Measurements from ENCODE around the gene VEGFC.

The VEGFC gene, protein sequence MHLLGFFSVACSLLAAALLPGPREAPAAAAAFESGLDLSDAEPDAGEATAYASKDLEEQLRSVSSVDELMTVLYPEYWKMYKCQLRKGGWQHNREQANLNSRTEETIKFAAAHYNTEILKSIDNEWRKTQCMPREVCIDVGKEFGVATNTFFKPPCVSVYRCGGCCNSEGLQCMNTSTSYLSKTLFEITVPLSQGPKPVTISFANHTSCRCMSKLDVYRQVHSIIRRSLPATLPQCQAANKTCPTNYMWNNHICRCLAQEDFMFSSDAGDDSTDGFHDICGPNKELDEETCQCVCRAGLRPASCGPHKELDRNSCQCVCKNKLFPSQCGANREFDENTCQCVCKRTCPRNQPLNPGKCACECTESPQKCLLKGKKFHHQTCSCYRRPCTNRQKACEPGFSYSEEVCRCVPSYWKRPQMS

DNA sequence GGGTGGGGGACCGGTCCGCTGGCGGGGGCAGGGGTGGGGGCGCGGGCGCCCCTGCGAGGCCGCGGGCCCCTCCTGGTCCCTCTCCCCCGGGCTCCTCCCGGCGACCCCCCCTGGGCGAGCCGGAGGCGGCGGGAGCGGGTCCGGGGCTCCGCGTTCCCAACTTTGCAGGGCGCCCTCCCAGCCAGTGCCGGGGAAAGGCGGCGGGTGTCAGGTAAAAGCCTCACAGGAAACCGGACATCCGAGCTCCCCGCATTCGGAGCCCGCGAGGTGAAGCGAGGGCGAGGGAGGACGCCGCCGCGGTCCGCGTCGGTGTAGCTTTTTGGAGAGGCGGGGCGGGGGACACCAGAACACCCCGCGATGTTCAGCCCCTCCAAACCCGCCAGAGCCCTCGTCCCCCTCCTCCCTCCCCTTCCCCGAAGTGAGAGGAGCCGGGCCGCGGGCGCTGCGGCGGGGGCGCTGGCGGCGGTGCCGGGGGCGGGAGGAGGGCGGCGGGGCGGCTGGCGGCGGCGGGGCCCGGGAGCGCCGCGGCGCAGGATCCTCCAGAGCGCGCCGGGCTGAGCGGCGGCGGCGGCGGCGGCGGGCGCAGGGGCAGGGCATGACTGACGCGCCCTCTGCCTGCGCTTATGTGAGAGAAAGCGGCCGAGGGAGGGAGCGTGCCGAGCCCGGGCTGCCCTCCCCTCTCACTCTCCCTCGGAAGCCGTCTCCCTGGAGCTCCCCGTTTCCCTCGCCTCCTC, at the start of gene VEGFC:
TSS of gene VEGFC (minus strand) at position 597 of the 734 bp plus-strand sequence. CDS start 611 bp downstream, outside the sequence.
- peak; percentile 65 for DNase-seq

GRCh38 chr4:176841711-176842112, 49.0 kb upstream of the VEGFC start:
- DNase-seq = no peak

GRCh38 chr4:176840166-176840565, 47.4 kb upstream of the VEGFC start:
- no peak for DNase-seq

GRCh38 chr4:176839656-176840055, 46.9 kb upstream of the VEGFC start:
- no peak for DNase-seq

DNA sequence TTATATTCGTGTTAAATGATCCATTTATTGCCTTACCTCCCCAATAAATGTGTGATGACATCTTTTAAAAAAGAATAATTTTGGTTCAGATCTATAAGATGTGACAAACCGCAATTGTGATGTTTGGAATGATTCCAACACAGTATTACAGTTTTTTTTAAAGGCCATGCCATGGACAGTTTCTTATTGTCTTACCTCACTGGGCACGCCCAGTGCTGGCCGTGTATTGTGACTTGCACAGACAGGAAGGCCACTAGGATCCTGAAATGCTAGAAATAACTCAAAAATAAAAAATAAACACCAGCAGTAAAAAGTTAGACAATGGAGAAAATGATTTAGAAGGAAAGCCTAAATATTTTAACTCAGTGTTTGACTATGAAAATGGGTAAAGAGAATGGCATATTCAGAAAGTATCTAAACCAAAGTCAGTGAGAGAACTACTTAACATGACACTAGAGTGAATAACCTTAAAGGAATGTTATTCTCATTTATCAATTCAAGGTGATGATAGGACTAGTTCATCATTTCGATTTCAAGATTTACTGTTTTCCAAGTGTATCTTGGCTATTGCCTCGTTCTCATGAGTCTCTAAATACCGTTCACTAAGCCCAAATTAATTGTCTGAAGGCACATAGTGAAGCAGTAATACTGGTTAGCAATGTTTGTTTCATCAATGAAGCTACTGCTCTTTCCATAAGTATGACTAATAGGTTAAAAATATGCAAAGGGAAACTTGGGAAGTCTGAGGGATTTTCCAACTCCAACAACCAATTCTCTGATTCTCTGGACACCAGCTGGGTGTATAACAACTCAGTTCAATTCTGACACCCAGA, 46.1 kb upstream of the VEGFC start:
- no peak for DNase-seq

DNA sequence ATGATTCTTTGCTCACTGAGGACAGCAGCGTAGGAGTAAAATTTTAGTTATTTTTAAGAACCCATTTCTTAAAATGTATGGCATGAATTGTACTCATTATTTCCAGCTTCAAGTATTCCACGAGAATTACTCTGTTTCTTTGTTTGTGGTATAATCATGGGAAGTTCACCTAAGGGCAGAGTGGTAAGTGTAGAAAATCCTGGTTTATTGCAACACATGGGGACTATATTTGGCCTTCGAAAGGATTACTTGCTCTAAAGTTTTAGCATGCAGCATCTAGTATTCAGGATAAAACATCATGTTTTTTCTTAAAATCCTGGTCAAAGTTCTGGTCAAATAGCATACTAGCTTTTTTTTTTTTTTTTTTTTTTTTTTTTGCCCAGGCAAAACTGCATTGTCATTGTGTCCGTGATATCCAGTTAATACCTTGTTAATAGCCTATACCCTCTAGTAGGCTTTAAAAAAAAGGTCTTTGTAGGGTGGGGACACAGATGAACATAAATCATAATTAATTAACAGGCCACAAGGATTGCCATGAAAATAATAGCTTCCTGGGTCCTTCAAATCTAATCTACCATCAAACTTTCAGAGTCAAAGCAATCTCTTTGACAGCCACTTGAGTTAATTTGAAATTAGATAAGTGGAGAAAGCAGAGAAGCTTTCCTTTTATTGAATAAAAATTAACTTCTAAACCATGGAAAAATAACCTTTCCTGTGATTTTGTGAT, 44.6 kb upstream of the VEGFC start:
- no peak for DNase-seq

DNA sequence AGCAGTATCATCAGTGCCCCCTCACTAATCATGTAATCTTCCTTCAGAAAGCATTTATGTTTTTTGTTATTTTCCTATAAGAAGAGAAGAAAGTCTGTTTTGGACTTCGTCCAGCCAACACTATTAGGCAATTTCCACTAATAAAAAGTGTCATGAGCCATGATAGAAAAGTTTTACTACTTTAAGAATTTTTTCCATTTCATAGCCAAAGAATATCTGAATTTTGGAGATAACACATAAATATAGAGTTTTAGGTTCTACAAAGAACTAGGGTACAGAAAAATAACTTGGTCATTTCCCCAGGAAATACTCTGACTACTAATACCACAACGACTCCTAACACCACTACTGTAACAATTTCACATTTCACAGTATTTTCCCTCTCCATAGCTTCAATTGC, 41.8 kb upstream of the VEGFC start:
- no peak for DNase-seq

DNA sequence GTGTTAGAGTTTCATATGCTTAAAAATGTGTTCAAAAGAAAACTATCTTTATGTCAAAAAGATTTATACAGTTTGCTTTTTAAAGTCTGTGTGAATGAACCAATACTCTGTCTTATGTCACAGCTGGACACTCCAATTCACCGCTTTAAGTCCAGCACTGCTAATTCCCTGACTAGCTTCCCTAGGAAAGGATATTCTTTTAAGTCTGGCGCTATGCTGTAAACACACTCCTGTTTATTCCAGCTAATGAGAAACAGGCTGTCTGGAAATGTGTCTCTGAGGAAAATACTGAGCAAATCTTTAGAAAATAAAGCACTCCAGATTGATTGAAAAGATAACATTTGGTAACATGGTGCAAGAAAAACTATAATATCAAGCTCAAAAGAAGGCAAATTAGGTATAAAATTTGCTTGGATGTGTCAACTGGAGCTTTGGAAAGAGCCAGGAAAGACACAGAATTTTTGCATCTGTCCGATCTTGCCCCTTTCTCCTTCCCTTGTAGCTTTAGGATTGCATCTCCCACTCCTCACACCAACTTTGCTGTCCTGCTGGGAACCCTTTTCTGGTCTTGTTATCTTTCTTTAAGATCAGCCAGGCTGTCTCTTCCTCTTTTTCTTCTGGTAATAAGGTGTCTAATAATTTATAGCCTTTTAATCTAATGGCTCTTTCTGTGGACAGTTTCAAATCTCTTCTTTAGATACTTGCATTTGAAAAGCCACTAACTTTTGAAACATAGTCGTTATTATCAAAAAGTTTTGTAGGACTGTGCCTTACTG, 40.9 kb upstream of the VEGFC start:
- DNase-seq = no peak

- DNase-seq = no peak
Measured at GRCh38 chr4:176830971-176831370, 38.2 kb upstream of the VEGFC start.

DNA sequence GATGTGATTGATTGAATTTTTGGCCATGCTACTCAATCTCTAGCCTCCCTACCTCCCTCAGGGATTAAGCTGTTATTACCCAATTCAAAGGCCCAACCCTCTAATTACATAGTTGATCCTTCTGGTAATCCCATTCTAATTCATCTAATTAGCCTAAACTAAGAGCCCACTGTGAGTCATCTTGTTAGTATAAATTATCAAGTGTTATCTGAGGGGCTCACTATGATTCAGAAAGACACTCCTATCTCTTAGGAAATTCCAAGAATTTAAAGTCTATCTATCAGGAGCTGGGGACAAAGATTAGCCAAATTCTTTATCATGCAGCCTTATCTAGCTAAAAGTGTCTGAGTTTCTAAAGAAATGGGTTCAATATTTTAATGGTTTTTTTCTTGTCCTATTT, 32.9 kb upstream of the VEGFC start:
- DNase-seq = no peak

GRCh38 chr4:176824645-176825366, 32.1 kb upstream of the VEGFC start:
- no peak for DNase-seq

DNA sequence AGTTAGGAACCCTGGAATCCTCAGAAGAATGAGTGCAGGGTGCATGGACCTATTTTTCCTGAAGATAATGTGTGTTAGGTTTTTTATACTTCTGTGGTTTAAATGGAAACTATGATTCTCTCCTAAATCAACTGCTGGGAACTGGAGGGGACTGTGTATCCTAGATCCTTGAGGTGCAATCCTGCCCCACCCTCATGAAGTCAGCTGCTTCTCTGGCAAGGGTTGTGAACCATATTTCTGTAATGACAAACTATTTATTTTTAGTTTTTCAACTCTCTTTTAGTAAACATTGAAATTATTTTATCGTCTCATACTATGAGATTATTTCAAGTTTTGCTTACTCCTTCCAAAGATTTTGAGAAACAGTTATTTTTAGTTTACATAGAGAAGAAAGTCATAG, 25.8 kb upstream of the VEGFC start:
- no peak for DNase-seq

GRCh38 chr4:176817204-176817603, 24.5 kb upstream of the VEGFC start:
- DNase-seq = no peak

DNA sequence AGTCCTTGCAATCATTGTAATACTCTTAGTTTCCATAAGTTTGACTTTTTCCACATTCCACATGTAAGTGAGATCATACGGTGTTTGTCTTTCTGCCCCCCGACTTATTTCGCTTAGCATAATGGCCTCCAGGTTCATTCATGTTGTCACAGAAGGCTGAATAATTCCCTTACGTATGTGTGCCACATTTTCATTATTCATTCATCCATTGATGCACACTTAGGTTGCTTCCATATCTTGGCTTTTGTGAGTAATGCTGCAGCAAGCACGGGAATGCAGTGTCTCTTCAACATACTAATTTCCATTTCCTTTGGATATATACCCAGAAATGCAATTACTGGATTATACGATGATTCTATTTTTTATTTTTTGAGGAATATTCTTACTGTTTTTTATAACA, 22.0 kb upstream of the VEGFC start:
- no peak for DNase-seq

DNA sequence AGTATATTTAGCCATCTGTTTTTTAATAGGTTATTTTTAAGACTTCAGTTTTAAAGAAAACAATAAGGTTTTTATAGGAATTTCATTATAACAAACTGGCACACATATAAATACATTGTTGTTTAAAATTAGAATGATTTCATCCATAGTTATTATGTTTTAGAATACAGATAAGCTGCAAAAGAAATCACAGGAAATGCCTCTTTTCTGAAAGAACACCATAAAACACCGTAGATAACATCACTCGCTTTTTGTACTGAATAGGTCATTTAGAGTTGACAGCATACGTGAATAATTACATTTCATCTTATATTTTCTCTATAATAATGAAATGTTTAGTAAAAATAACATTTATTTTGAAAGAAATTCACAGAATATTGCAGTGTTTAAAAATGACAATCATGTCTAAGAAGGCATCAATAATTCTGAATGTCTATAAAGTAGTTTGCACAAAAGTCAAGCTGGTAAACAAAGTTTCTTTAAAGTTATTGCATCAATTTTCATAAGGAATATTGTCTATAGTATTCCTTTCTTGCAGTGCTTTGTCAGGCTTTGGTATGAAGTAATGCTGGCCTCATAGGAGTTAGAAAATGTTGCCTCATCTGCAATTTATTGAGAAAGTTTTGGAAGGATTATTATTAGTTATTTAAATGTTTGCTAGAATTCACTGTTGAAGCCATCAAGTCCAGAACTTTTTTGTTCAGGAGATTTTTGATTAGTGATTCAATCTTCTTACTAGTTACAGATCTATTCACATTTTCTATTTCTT, 17.9 kb upstream of the VEGFC start:
- no peak for DNase-seq

- no peak for DNase-seq
Measured at GRCh38 chr4:176806778-176807375, 14.2 kb upstream of the VEGFC start.

- DNase-seq = no peak
Measured at GRCh38 chr4:176805155-176805554, 12.4 kb upstream of the VEGFC start.

DNA sequence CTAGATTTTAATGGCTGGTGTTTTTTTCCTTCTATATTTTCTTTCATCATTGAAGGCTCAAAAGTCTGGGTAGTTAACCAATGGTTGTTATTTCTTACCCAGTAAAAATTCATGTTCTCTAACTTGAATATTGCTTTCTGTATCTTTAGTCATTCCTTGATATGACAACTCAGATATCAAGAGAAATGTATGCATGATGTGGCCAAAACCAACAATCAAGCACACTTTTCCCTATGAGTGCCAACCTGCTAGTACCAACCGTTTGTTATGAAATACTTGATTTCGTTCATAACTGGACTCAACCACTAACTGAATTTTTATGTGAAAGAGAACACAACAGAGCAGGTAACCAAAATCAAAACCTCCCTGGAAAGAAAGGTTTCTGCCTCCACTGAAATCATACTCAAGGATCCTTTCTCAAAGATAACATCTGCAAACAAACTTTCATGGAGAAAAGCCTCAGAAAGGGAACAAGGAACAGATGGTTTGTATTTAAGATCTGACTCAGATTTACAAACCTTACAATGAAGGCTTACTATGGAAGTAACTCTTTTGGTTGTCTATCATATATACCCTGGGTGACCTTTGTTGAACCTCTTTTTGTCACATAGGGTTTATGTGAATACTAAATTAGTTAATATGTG, 8.3 kb upstream of the VEGFC start:
- DNase-seq = no peak

- DNase-seq = no peak
Measured at GRCh38 chr4:176799653-176800052, 6.9 kb upstream of the VEGFC start.

All from COR-L47 (cell line).